Thyroid gland (tissue), 4 donors: ENCODE results near the gene FAIM2. TPM values are rescaled to one million over a fixed set of nuclear protein-coding genes. Genes with fewer than 3 reads are reported as not detected.

ENCODE experiments used
- DNase-seq, 2 donors: peaks; one replicate each; pipeline ENCODE4 v3.0.0-alpha.2; 2019
- H3K27ac ChIP-seq, 3 donors: fragments of 200-600 bp; sonication (generic); 1 replicate in 2 of 3; 2 replicates in 1 of 3; pipeline ENCODE4 v1.5.1; 2016 to 2019; ENCODE audit warnings: mild to moderate bottlenecking in 1 of 3, moderate library complexity in 1 of 3
- H3K27me3 ChIP-seq: fragments of 200-600 bp; sonication (generic); one replicate; pipeline ENCODE4 v1.5.1; 2019
- H3K36me3 ChIP-seq, 2 donors: fragments of 200-600 bp; sonication (generic); one replicate each; pipeline ENCODE4 v1.5.1; 2016 to 2019
- H3K4me1 ChIP-seq, 2 donors: fragments of 200-600 bp; sonication (generic); one replicate each; pipeline ENCODE4 v1.5.1; 2017 to 2019
- H3K4me3 ChIP-seq, 3 donors: fragments of 200-600 bp; sonication (generic); replicated peaks in 1 of 3; 1 replicate in 2 of 3; 2 replicates in 1 of 3; pipeline ENCODE4 v1.5.1; 2016; ENCODE audit warnings: mild to moderate bottlenecking in 1 of 3
- H3K9me3 ChIP-seq: fragments of 200-600 bp; sonication (generic); one replicate; pipeline ENCODE4 v1.5.1; 2017
- CTCF ChIP-seq, 6 experiments: fragments of 200-600 bp in 3 of 6; fragments of 450-650 bp in 3 of 6; sonication (generic) in 3 of 6; IDR thresholded peaks; one replicate each; pipeline ENCODE4 v1.5.1; 2016 to 2019; ENCODE audit warnings: antibody characterized with exemption in 6 of 6, mild to moderate bottlenecking in 2 of 6, inconsistent platforms in 1 of 6, moderate library complexity in 1 of 6
- POLR2A ChIP-seq, 2 donors: fragments of 450-650 bp; IDR thresholded peaks; one replicate each; pipeline ENCODE4 v1.6.1; 2017; ENCODE audit warnings: antibody characterized with exemption in 2 of 2, mild to moderate bottlenecking in 2 of 2, moderate library complexity in 1 of 2
- WGBS, 2 donors: methylation state at CpG; one replicate each; pipeline ENCODE4 v1.1.5; 2017; 5-methylcytosine and 5-hydroxymethylcytosine counted together
- intact Hi-C: fragments of 100-400 bp; cut with DNase I; formaldehyde crosslinking; loops from one replicate; pipeline ENCODE4 v1.15.1; 2023
- total RNA-seq, 4 donors: library from RNA; depleted of rRNA; stranded (reverse); fragments of >200 nt; gene quantifications; one replicate each; pipeline ENCODE4 v1.2.3, GENCODE V29; 2016

The FAIM2 gene
- total RNA-seq, 4 donors from 2014 or later, result 0.13 to 3.0 (median 0.33) TPM; not detected in 1

GRCh38 chr12:49892732-49893317, 10.9 kb downstream of the FAIM2 start:
- no peaks in the 10 kb centered on the region for H3K9me3 ChIP-seq
- TF ChIP-seq CTCF (IDR thresholded peaks at IDR 0.05) (no peak), POLR2A (IDR thresholded peaks at IDR 0.05) (no peak)
- H3K4me3 ChIP-seq, result no peak overlapping the region
- 70 to 87% methylated on average over 3 of the region's 3 CpGs for WGBS, 2 donors
- DNase-seq, result no peak
- no peak overlapping the region for H3K27ac ChIP-seq
- no peaks in the 10 kb centered on the region for H3K27me3 ChIP-seq
- intact Hi-C loops, result no loop called here
- H3K4me1 ChIP-seq, result peaks cover 6 to 7% of the 10 kb centered on the region in 2 donors
- no peaks in the 10 kb centered on the region for H3K36me3 ChIP-seq

- intact Hi-C loops, result no loop called here
- H3K4me1 ChIP-seq, result peaks cover 6 to 7% of the 10 kb centered on the region in 2 donors
- WGBS, 2 donors, result 74 to 80% methylated on average over 10 of the region's 10 CpGs
- TF ChIP-seq CTCF (IDR thresholded peaks at IDR 0.05), result no peak
- no peaks in the 10 kb centered on the region for H3K27me3 ChIP-seq
- H3K9me3 ChIP-seq, result no peaks in the 10 kb centered on the region
- no peaks in the 10 kb centered on the region for H3K36me3 ChIP-seq
- H3K27ac ChIP-seq, result no peak overlapping the region
- H3K4me3 ChIP-seq, result no peak overlapping the region
- DNase-seq, result no peak
Observed at GRCh38 chr12:49892084-49892731, 11.5 kb downstream of the FAIM2 start.

DNA sequence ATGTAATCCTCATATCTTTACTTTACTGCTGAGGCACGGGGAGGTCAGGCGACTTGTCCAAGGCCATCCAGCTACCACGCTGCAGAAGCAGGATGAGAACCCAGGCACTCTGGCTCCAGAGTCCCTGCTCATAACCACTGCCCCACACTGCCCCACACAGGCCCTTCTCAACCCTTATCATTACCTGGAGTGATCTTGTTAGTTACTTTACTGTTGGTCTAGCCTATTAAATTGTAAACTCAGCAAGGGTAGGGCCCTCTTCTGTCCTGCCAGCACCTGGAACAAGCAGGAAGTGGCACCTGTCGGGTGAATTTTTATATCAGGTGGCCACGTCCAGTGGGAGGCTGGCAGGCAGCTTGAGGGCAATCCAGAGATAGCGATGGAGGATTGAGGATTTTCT, 12.2 kb downstream of the FAIM2 start:
- intact Hi-C loops, result no loop called here
- 91 to 93% methylated on average over 6 of the region's 6 CpGs for WGBS, 2 donors
- no peak for DNase-seq
- H3K4me3 ChIP-seq, result no peak overlapping the region
- H3K27ac ChIP-seq, result no peak overlapping the region
- H3K36me3 ChIP-seq, result no peaks in the 10 kb centered on the region
- no peaks in the 10 kb centered on the region for H3K27me3 ChIP-seq
- TF ChIP-seq CTCF (IDR thresholded peaks at IDR 0.05), result no peak
- TF ChIP-seq POLR2A (IDR thresholded peaks at IDR 0.05), result no peak
- H3K9me3 ChIP-seq, result no peaks in the 10 kb centered on the region
- peaks cover 6 to 7% of the 10 kb centered on the region in 2 donors for H3K4me1 ChIP-seq

GRCh38 chr12:49891012-49891411, 12.7 kb downstream of the FAIM2 start:
- Histone ChIP-seq H3K9me3 (no peaks in the 10 kb centered on the region), H3K36me3 (no peaks in the 10 kb centered on the region), H3K4me1 (peaks cover 6 to 7% of the 10 kb centered on the region in 2 donors), H3K4me3 (no peak overlapping the region), H3K27me3 (no peaks in the 10 kb centered on the region), H3K27ac (no peak overlapping the region)
- no peak for DNase-seq
- intact Hi-C loops, result no loop called here
- TF ChIP-seq CTCF (IDR thresholded peaks at IDR 0.05) (no peak), POLR2A (IDR thresholded peaks at IDR 0.05) (no peak)
- 73 to 88% methylated on average over 1 to 2 of the region's 2 CpGs for WGBS, 2 donors

- H3K27ac ChIP-seq, result no peak overlapping the region
- H3K27me3 ChIP-seq, result no peaks in the 10 kb centered on the region
- no peak for DNase-seq
- H3K9me3 ChIP-seq, result no peaks in the 10 kb centered on the region
- peaks cover 6 to 10% of the 10 kb centered on the region in 2 donors for H3K4me1 ChIP-seq
- H3K36me3 ChIP-seq, result no peaks in the 10 kb centered on the region
- no peak for TF ChIP-seq CTCF (IDR thresholded peaks at IDR 0.05)
- TF ChIP-seq POLR2A (IDR thresholded peaks at IDR 0.05), result no peak
- intact Hi-C loops, result no loop called here
- 71 to 79% methylated on average over 4 of the region's 4 CpGs for WGBS, 2 donors
- H3K4me3 ChIP-seq, result no peak overlapping the region
Observed at GRCh38 chr12:49890096-49890461, 13.6 kb downstream of the FAIM2 start.
